ENCODE measurements around the gene CDH4.

The CDH4 gene

DNA sequence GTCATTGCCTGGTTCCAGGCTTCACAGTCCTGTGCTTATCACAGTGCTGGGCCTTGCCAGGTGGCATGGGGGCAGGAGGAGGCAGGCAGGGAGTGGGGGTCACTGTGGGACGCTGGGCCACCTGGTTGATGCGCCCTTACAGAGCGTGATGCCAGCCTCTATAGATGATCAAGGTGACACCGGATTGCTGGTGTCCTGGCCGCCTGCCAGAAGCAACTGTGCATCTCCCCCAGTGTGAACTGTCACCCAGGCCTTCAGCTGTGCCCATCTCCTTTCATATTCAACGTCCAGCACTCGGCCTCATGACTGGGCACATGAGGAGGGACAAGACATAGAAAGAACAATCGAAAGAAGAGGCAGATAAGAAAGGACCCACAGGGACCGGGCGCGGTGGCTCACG is 494.7 kb downstream of the CDH4 start:
- POLR2A ChIA-PET, result no interaction called here

GRCh38 chr20:61748376-61748775 is 496.3 kb downstream of the CDH4 start:
- DNase-seq (ENCODE audit: extremely low spot score), result no peak
- TF ChIP-seq, protein P1, sequence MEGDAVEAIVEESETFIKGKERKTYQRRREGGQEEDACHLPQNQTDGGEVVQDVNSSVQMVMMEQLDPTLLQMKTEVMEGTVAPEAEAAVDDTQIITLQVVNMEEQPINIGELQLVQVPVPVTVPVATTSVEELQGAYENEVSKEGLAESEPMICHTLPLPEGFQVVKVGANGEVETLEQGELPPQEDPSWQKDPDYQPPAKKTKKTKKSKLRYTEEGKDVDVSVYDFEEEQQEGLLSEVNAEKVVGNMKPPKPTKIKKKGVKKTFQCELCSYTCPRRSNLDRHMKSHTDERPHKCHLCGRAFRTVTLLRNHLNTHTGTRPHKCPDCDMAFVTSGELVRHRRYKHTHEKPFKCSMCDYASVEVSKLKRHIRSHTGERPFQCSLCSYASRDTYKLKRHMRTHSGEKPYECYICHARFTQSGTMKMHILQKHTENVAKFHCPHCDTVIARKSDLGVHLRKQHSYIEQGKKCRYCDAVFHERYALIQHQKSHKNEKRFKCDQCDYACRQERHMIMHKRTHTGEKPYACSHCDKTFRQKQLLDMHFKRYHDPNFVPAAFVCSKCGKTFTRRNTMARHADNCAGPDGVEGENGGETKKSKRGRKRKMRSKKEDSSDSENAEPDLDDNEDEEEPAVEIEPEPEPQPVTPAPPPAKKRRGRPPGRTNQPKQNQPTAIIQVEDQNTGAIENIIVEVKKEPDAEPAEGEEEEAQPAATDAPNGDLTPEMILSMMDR (IDR thresholded peaks at IDR 0.05; ENCODE audit: control extremely low read depth, extremely low read depth, low read depth, missing control alignments), result no peak
- ChIA-PET POLR2A (no interaction called here), CTCF (no interaction called here)

More for the DNA sequence above, 494.7 kb downstream of the CDH4 start:
- CTCF ChIA-PET, result no interaction called here
- TF ChIP-seq, protein P1 (IDR thresholded peaks at IDR 0.05; ENCODE audit: control extremely low read depth, extremely low read depth, low read depth, missing control alignments), result no peak
- no peak for DNase-seq (ENCODE audit: extremely low spot score)

DNA sequence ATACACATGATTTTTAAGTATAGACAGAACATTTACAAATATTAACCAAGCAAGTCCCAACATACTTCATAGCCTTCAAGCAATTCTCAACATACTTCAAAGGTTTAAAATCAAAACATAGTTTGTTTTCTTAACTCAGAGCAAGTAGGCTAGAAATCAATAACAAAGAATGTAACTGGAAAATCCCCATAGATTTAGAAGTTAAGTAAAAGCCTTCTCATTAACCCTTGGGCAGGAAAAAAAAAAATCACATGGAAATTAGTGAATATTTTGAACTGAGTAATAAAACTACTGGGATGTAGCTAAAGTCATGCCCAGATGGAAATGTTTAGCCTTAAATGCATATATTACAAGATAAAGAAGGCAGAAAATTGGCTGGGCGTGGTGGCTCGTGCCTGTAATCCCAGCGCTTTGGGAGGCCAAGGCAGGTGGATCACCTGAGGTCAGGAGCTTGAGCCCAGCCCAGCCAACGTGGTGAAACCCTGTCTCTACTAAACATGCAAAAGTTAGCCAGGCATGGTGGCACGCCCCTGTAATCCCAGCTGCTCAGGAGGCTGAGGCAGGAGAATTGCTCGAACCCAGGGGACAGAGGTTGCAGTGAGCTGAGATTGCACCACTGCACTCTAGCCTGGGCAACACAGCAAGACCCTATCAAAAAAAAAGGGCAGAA is 497.5 kb downstream of the CDH4 start:
- POLR2A ChIA-PET, result no interaction called here

DNA sequence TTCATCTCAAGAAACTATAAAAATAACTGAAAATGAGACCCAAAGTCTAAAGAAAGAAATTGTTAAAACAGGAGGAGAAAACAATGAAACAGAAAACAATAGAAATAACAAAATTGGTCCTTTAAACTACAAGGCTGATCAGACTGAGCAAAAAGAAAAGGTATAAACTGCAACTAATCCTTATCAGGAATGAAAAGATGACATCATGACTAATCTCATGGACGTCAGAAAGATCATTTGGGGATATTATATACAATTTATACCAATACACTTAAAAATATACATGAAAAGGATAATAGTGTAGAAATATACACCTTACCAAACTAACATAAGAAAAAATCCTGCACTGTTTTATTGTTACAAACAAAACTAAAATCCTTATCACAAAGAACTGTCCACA is 498.0 kb downstream of the CDH4 start:
- POLR2A ChIA-PET, result no interaction called here
- CTCF ChIA-PET, result no interaction called here
- TF ChIP-seq, protein P1 (IDR thresholded peaks at IDR 0.05; ENCODE audit: control extremely low read depth, extremely low read depth, low read depth, missing control alignments), result no peak
- no peak for DNase-seq (ENCODE audit: extremely low spot score)

More for the DNA sequence above, 497.5 kb downstream of the CDH4 start:
- TF ChIP-seq, protein P1 (IDR thresholded peaks at IDR 0.05; ENCODE audit: control extremely low read depth, extremely low read depth, low read depth, missing control alignments), result no peak
- DNase-seq (ENCODE audit: extremely low spot score), result no peak
- CTCF ChIA-PET, result no interaction called here

DNA sequence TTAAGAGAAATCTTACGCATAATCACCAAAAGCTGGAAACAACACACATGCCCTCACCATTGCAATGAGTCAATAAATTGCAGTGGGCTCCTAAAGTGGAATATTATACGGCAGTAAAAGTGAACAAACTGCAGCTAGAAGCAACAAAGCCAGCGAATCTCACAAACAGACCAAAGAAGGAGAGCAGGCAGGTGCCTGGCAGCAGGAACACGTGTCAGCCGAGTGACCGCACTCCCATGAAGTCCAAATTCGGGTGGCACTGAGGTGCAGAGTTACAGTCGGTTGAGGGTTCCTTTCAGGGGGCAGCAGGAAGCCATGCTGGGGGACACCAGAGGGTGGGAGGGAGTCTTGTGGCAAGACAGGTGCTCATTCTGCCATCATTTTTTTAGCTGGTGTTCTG is 500.5 kb downstream of the CDH4 start:
- TF ChIP-seq, protein P1 (IDR thresholded peaks at IDR 0.05; ENCODE audit: control extremely low read depth, extremely low read depth, low read depth, missing control alignments), result no peak
- CTCF ChIA-PET, result no interaction called here
- POLR2A ChIA-PET, result no interaction called here
- no peak for DNase-seq (ENCODE audit: extremely low spot score)

DNA sequence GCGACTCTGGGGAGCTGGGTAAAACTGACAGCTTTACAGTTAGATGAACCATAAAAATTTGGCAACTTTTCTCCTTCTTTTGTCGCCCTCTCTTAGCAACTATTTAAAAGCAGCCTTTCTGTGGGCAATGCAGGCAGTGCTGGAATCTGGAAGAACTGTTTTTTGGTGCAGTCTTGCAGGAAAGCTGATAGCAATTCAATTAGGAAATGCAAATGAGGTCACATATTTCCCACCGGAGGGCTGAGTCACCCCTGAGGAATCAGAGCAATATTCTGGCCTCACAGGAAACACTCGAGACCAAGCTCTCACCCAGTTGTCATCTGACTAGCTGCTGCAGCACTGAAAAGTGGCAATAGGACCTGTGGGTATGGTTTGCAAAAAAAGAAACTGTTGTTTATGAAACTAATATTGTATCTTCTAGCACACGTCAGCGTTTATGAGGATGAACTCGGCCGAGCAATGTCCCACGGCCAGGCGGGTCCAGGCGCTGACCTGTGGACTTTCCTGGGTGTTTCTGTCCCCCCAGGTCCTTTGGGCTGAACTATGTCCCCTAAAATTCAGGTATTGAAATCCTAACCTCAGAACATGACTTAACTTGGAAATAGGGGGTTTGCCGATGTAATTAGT is 501.4 kb downstream of the CDH4 start:
- TF ChIP-seq, protein P1 (IDR thresholded peaks at IDR 0.05; ENCODE audit: control extremely low read depth, extremely low read depth, low read depth, missing control alignments), result no peak
- POLR2A ChIA-PET, result no interaction called here
- CTCF ChIA-PET, result no interaction called here
- DNase-seq (ENCODE audit: extremely low spot score), result no peak
